Stimulated activated CD4-positive, alpha-beta T cell treated with anti-CD3 and anti-CD28 coated beads, Interleukin-12 subunit alpha, Interleukin-12 subunit beta, amount 100 ng/mL, for 48 hours (primary cell): ENCODE results near the gene DOCK9.
A peak's percentile ranks its signal among the peaks of the same experiment; 100 is the strongest.

Source experiments
- DNase-seq, 3 donors: peaks; one replicate each; pipeline ENCODE4 v3.0.0-alpha.2; 2020; ENCODE audit warnings: low read depth in 2 of 3, low spot score in 1 of 3

The DOCK9 gene

GRCh38 chr13:98998831-98999638 is 21.2 kb upstream of the DOCK9 start:
- peak; percentile 15 to 36 (median 20) for DNase-seq

GRCh38 chr13:98997738-98998641 is 20.1 kb upstream of the DOCK9 start:
- DNase-seq: no peak

- no peak for DNase-seq
Observed at GRCh38 chr13:98997011-98997730, 19.3 kb upstream of the DOCK9 start.

GRCh38 chr13:98996046-98996445 is 18.2 kb upstream of the DOCK9 start:
- no peak for DNase-seq

DNA sequence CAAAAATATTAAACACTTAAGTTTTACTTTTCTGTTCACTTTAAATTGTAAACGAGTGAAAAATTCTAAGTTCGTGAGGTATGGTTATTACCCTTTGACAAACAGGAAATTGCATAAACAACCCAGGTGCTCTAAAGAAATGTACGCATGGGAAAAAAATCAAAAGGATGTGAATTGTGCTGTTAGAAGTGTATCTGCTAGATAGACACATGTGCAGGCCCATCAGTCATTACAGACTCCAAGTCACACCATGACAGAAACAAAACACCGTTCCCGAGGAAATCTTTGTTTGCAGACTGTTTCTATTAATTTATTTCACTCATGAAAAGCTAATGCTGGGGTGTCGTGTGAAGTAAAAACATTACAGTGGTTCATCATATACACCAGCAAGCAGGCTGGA is 17.0 kb upstream of the DOCK9 start:
- DNase-seq: no peak

DNA sequence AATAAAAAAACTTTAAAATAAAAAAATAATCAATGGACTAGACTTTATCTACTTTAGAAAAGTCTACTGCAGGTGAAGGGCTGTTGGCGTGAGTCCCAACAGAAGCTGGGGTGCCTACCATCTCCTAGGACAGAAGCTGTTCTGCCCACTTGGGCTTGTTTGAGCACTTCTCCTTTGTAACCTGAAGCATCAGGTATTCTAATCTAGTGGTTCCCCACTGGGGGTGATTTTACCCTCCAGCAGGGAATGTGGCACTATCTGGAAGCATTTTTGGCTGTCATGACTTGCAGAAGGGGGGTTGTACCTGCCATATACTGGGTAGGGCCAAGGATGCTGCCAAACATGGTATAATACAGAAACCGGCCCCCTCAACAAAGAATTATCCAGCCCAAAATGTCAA is 16.2 kb upstream of the DOCK9 start:
- DNase-seq: no peak

DNA sequence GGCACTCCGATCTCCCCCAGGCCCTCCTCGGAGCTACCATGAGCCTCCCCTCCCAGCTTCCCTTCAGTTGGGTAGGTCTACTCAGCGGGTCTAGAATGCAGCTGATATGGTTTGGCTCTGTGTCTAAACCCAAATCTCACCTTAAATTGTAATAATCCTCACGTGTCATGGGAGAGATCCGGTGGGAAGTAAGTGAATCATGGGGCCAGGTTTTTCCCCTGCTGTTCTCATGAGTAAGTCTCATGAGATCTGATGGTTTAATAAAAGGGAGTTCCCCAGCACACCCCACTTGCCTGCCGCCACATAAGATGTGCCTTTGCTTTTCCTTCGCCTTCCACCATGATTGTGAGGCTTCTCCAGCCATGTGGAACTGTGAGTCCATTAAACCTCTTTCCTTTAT is 14.5 kb upstream of the DOCK9 start:
- DNase-seq: no peak

DNA sequence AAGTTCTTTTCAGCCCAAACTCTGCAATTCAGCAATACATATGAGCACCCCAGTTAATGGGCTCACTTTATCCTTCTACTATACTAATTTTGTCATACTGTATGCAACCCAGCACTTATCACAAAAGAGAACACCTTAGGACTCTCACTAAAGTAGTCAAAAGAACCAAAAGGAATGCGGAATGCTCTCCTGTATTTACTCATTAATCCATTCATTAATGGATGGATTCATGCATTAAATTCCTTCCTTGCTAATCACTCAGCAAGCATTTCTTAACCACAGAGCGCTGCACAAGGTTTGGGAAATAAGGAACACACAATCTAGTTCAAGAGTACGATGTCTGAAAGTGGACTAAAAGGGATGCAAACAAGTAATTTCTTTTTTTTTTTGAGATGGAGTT is 12.8 kb upstream of the DOCK9 start:
- no peak for DNase-seq

GRCh38 chr13:98989469-98990235 is 11.8 kb upstream of the DOCK9 start:
- DNase-seq: peak in 1 of 3 donors; percentile 21

GRCh38 chr13:98988780-98989179 is 10.9 kb upstream of the DOCK9 start:
- DNase-seq: no peak

- no peak for DNase-seq
Observed at GRCh38 chr13:98988277-98988676, 10.4 kb upstream of the DOCK9 start.

DNA sequence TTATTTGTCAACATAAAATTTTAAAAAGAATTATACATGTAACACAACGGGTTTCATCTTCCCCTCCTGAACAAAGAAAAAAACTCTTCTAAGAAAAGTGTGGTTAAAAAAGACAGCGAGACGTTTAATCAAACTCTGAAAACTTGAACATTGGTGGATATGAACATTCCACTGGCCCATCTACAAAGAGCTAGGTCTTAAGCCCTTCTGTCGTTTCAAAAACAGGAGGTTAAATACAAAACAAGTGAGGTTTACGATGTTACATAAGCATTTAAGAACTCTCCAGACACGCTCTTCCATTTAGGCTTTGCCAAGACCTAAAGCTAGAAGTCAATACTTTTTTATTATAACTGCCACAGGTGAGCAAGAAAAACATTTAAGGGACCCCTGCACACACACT is 9.4 kb upstream of the DOCK9 start:
- no peak for DNase-seq

GRCh38 chr13:98986226-98986846 is 8.5 kb upstream of the DOCK9 start:
- DNase-seq: no peak

DNA sequence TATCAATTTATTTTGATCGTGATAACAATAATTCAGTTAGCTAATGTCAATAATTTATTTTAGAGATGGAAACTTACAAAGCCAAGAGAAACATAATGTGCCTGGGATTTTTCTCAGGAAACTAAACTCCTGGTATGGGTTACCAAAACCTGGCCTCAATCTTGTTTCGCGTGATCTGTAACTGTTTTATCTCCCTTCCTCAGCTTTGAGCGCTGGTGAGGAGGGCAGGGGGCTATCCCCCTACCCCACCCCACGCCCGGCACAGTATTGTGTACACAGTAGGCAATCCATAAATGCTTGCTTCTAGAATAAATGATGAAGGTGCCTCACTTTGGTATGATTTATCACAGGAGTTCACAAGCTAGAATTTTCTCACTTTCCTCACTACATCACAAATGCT is 7.7 kb upstream of the DOCK9 start:
- DNase-seq: no peak

GRCh38 chr13:98984983-98985382 is 7.1 kb upstream of the DOCK9 start:
- no peak for DNase-seq

GRCh38 chr13:98984118-98984517 is 6.3 kb upstream of the DOCK9 start:
- DNase-seq: no peak

- DNase-seq: no peak
Observed at GRCh38 chr13:98983182-98983581, 5.3 kb upstream of the DOCK9 start.

GRCh38 chr13:98981369-98982080 is 3.7 kb upstream of the DOCK9 start:
- DNase-seq: no peak

DNA sequence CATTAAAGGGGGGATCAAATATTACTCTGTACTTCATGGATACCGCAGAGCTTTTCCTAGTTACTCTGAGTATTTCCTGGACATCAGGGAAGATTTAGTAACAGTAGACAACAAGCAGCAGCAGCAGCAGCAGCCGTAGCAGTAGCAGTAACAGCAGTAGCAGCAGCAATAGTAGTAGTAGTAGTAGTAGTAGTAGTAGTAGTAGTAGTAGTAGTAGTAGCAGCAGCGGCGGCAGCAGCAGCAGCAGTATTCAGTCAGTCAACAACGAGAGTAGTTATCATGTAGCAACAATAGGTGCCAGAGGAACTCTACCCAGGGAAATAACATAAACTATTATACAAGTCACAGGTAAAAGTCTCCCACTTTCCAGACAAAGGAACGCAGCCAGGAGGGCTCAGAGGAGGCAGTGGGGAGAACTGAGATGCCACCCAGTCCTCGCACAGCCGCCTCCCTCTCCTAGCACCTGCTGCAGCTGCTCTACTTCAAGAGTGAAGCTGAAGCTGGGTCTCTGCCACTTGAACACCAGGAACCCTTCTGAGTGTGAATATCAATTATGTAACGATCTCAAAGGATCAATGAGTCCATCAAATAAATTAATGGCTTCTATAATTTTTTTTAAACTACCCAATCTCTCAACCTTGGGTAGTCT is 1.3 kb upstream of the DOCK9 start:
- no peak for DNase-seq
